Motor neuron (in vitro differentiated cells): ENCODE data around the gene KRT77. TPM values are rescaled to one million over a fixed set of nuclear protein-coding genes. Genes with fewer than 3 reads are reported as not detected.

Source experiments
- ATAC-seq, 8 experiments: fragments of 200-7000 bp; cut with Tn5 transposase; replicated peaks in 6 of 8; 2 replicates each; pipeline ENCODE4 v1.8.0; 2021; ENCODE audit warnings: mild to moderate bottlenecking in 8 of 8, moderate library complexity in 8 of 8
- H3K27ac ChIP-seq, 2 donors: fragments of 250-450 bp; sonication (Bioruptor Pico); 2 replicates each; pipeline ENCODE4 v1.9.0; 2021; ENCODE audit warnings: antibody characterized with exemption in 2 of 2, mild to moderate bottlenecking in 2 of 2, moderate library complexity in 1 of 2
- H3K4me1 ChIP-seq, 2 donors: fragments of 250-450 bp; sonication (Bioruptor Pico); replicated peaks in 1 of 2; 2 replicates each; pipeline ENCODE4 v1.6.1; 2021; ENCODE audit warnings: antibody characterized with exemption in 2 of 2, mild to moderate bottlenecking in 2 of 2, moderate library complexity in 1 of 2
- H3K4me3 ChIP-seq, 5 donors: fragments of 250-450 bp; sonication (Bioruptor Pico); 2 replicates each; pipeline ENCODE4 v1.9.0; 2021; ENCODE audit warnings: antibody characterized with exemption in 5 of 5, mild to moderate bottlenecking in 5 of 5, moderate library complexity in 4 of 5
- WGBS, 10 experiments: fragments of 450-650 bp; shearing (Covaris generic); methylation state at CpG; one replicate each; pipeline ENCODE4 v1.0.0; 2022; 5-methylcytosine and 5-hydroxymethylcytosine counted together
- in situ Hi-C, 9 experiments: fragments of 400-800 bp; cut with MboI; loops; one replicate each; pipeline ENCODE4 v1.15.0; 2021; ENCODE audit warnings: low sequenced_read_pairs in 9 of 9, low pct_unique_long_range_greater_than_20kb in 2 of 9; ENCODE audit not compliant: unreplicated experiment in 9 of 9
- total RNA-seq, 8 experiments: library from RNA; unstranded; fragments of 300-600 nt; gene quantifications; 2 replicates each; pipeline versions ENCODE4 v1.2.3 to v1.2.4, GENCODE V29; 2022

The KRT77 gene
- total RNA-seq, 8 experiments from 2014 or later: 0.09 to 0.38 (median 0.21) TPM; not detected in 4

DNA sequence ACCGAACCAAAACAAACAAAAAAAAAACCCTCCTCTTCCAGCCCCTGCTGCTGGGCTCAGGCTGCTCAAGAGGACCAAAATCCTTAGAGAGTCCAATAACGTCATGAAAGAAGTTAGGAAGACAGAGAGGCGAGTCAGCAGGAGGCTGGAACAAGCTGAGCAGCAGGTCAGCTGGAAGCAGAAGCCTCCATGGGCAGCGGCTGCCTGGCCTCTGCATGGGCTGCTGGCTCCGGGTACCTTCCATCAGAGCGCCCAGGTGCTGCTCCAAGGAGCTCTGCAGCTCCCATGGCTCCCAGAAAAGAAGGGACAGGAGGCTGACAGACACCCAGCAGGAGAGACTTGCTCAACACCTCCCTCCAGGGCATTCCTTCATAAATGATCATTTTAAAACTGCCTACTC is 48.1 kb downstream of the KRT77 start:
- Histone ChIP-seq H3K4me3 (no peak overlapping the region), H3K4me1 (no peaks in the 10 kb centered on the region), H3K27ac (no peak overlapping the region)
- 0 to 80% (median 43%) methylated on average over 1 to 5 of the region's 6 CpGs; no CpG with 5 or more reads in 3 of the 10 experiments for WGBS, 10 experiments
- in situ Hi-C loops: loop anchor here in 1 of 9 experiments (25.0 kb wide), 1 partner anchor 207 kb away; no protein-coding TSS in a partner anchor
- ATAC-seq: peak in 1 of 8 experiments; percentile 22

DNA sequence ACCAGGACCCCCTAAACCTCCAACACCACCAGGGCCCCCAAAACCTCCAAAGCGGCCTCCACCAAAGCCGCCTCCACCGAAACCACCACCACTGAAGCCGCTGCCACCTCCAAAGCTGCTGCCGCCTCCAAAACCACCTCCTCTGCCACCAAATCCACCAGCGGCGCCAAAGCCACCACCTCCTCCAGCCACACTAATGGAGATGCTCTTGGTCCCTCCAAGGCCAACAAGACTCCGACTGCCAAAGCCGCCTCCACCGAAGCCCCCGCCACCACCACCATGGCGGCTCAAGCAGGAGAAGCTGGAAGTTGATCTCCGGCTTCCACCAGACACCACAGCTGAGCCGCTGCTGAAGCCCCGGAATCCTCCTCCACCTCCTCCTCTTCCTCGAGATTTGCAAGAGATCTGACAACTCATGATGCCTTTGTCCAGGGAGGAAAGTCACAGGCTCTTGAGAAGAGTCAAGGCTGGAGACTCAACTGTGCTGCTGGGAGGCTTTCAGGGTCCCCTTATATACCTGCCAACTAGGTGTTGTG is 51.5 kb downstream of the KRT77 start, which contains the start of gene KRT2:
TSS of gene KRT2 (minus strand) at position 486 of the 536 bp plus-strand sequence. CDS start at position 417, 69 bp downstream.
- WGBS, 10 experiments: 73 to 100% (median 88%) methylated on average over 1 to 12 of the region's 16 CpGs; no CpG with 5 or more reads in 6 of the 10 experiments
- no peak for ATAC-seq
- Histone ChIP-seq H3K4me3 (no peak within 1 kb of the TSS), H3K27ac (no peak within 1 kb of the TSS), H3K4me1 (no peaks in the 10 kb centered on the region)
- in situ Hi-C loops: loop anchor here in 1 of 9 experiments (25.0 kb wide), 1 partner anchor 211 kb away; no protein-coding TSS in a partner anchor

DNA sequence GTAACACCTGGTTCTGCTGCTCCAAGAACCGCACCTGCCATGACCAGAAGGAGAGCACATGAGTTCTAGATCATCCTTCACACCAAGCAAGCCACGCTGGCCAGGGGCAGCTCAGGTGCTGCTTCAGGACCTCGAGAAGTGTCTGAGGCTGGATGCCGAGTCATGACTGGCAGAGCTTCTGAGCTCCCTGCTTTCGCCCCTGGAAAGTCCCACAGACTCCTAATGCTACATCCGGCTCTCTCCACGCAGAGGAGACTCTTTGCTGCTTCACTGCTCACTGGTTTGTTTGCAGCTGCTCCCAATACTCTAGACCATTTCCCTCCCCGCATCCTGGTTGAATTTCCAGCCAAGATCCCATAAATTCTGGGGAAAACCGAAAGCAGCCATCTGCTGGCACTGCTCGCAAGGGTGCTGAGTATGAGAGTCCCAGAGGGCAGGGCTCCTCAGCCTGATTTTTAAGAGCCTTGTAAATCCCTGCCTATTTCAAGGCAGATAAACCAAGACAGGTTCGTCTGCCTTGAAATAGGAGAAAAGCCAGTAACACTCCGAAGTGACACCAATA is 52.7 kb downstream of the KRT77 start:
- H3K4me3 ChIP-seq: no peak overlapping the region
- H3K27ac ChIP-seq: no peak overlapping the region
- in situ Hi-C loops: loop anchor here in 1 of 9 experiments (25.0 kb wide), 1 partner anchor 212 kb away; no protein-coding TSS in a partner anchor
- no peaks in the 10 kb centered on the region for H3K4me1 ChIP-seq
- ATAC-seq: peak in 2 of 8 experiments; percentile 46 to 56
- WGBS, 10 experiments: 0 to 84% (median 67%) methylated on average over 1 to 7 of the region's 12 CpGs; no CpG with 5 or more reads in 2 of the 10 experiments

DNA sequence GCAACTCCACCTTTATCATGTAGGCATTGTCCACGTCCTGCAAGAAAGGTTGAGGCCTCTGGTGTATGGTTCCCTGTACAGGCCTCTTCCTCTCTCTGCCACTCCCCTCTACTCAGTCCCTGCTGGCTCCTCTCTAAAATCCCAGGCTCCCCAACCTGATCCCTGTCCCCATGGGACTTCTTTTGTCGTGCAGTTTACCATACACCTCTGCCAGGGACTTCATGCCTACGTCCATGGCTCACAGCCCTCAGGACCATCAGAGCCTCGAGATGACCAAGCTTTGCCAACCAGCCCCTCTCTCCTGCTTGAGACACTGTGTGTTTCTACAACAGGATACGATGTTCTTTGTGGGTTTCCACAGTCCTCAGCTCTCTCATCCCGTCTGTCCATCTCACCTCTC is 54.3 kb downstream of the KRT77 start:
- no peak overlapping the region for H3K27ac ChIP-seq
- ATAC-seq: no peak
- WGBS, 10 experiments: 7 to 75% (median 37%) methylated on average over 1 to 4 of the region's 6 CpGs; no CpG with 5 or more reads in 2 of the 10 experiments
- no peaks in the 10 kb centered on the region for H3K4me1 ChIP-seq
- in situ Hi-C loops: no loop called here
- H3K4me3 ChIP-seq: no peak overlapping the region

DNA sequence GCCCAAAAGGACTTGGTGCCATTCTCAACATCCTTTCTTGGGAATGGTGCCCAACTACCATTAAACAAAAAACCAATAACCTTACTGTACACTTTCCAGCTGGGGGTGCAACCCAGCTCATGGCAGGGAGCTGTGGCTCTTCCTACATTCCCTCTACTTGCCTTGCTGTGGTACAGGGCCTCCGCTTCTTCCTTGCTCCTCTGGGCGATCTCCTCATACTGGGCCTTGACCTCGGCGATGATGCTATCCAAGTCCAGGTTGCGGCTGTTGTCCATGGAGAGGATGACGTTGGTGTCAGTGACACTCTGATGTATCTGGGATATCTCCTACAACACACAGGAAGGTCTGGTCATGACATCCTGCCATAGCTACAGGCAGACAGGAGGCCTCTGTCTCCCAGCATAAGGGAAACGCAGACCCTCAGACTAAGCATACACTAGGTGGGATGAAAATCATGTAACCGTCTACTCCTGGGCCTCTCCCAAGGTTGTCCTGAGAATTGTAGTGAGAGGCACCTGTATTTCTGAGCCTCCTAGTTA is 55.2 kb downstream of the KRT77 start:
- WGBS, 10 experiments: 82 to 97% (median 87%) methylated on average over 4 to 8 of the region's 8 CpGs; no CpG with 5 or more reads in 5 of the 10 experiments
- in situ Hi-C loops: no loop called here

DNA sequence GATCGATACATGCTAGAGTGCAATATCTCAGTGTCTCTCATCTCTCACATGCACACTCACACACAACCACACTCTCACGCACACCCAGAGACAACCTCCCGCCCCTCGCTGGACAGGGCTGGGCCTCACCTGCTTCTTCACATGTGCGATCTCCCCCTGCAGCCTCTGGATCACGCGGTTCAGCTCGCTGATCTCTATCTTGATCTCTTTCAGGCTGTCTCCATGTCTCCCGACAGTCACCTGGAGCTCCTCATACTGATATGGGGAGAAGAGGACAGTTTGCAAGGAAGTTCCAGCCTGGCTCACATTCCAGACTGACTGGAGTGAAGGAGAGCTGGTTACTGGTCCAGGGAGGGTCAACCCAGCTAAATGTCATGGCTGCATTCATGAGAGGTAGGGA is 55.7 kb downstream of the KRT77 start:
- Histone ChIP-seq H3K4me1 (no peaks in the 10 kb centered on the region), H3K4me3 (no peak overlapping the region), H3K27ac (no peak overlapping the region)
- WGBS, 10 experiments: 73 to 100% (median 82%) methylated on average over 1 to 9 of the region's 9 CpGs; no CpG with 5 or more reads in 1 of the 10 experiments
- no peak for ATAC-seq
- in situ Hi-C loops: no loop called here

More for the DNA sequence above, 55.2 kb downstream of the KRT77 start:
- Histone ChIP-seq H3K4me3 (no peak overlapping the region), H3K4me1 (no peaks in the 10 kb centered on the region), H3K27ac (no peak overlapping the region)
- ATAC-seq: no peak

DNA sequence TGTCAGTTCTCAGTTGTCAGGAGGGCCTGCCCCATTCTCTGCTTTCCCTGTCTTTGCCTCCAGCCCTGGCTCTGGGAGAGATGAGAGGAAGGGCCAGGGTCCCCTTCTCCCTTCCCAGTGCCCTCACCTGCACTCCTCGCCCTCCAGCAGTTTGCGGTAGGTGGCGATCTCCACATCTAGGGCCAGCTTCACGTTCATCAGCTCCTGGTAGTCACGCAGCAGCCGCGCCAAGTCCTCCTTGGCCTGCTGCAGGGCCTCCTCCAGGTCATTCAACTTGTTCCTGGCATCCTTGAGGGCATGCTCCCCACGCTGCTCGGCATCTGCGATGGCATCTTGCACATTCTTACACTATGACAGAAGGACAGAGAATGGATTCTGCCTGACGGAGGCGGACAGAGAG is 56.7 kb downstream of the KRT77 start:
- no peak for ATAC-seq
- H3K27ac ChIP-seq: no peak overlapping the region
- 60 to 65% methylated on average over 1 to 4 of the region's 12 CpGs; no CpG with 5 or more reads in 8 of the 10 experiments for WGBS, 10 experiments
- no peaks in the 10 kb centered on the region for H3K4me1 ChIP-seq
- in situ Hi-C loops: no loop called here
- no peak overlapping the region for H3K4me3 ChIP-seq

DNA sequence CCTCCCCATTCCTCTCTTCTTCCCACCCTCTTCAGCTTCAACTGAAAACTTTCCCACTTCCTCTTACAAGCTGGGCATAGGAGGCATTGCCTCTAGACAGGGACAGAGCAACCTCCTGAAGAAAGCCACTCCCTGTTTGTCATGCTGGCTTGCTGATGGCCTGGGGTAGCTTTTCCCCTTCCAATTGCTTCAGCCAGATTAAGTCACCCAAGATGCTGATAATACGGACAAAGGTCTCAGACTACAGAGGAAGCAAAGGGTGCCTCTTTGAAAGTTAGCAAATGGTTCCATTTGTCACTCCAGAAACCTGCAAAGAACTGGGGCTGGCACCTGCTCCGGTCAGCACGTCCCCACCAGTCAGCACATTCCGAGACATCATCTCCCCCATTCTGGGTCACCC is 57.3 kb downstream of the KRT77 start:
- no peak overlapping the region for H3K4me3 ChIP-seq
- H3K4me1 ChIP-seq: no peaks in the 10 kb centered on the region
- H3K27ac ChIP-seq: no peak overlapping the region
- ATAC-seq: peak in 2 of 8 experiments; percentile 23 to 30
- in situ Hi-C loops: no loop called here
- WGBS, 10 experiments: 50 to 80% (median 74%) methylated on average over 1 to 3 of the region's 4 CpGs; no CpG with 5 or more reads in 5 of the 10 experiments

DNA sequence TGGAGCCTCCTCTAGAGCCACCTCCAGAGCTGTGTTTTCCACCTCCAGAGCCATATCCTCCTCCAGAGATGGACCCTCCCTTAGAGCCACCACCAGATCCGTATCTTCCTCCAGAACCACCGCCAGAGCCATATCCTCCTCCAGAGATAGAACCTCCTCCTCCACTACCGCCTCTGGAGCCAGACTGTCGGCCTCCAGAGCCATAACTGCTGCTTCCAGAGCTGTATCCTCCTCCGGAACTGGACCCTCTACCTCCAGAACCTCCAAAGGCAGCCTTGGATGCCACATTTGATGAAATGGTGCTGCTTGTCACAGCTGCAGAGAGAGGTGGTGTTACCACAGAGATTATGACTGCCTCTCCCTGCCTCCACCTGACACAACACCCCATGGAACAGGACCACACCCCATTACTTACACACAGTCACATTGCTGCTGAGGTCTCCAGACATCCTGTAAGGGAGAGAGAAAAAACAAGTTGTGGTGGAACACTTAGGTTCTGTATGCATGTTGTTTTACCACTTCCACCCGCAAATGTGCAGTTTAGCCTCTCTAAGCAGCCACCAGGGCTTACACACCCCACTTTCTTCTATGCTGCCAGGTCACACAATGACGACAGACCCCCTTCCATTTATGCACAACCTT is 58.1 kb downstream of the KRT77 start:
- ATAC-seq: peak in 2 of 8 experiments; percentile 55 to 74
- in situ Hi-C loops: no loop called here
- no peaks in the 10 kb centered on the region for H3K4me1 ChIP-seq
- no peak overlapping the region for H3K27ac ChIP-seq
- 0 to 83% (median 50%) methylated on average over 1 to 7 of the region's 7 CpGs; no CpG with 5 or more reads in 2 of the 10 experiments for WGBS, 10 experiments
- no peak overlapping the region for H3K4me3 ChIP-seq

DNA sequence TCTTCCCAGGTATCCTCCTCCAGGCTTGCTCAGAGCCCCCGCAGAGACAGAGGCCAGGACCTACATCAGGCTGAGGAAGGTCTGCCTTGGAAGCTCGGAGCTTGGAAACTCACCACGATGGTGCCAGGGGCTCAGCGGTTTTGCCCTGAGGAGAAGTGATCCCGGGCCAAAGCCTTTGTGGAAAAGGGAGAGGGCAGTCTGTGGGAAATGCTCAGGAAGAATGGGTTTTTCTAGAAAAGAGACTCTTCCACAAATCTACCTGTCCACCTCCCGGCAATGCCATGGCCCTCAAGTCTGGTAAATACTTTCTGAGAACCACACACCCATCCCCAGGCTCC is 59.3 kb downstream of the KRT77 start:
- ATAC-seq: no peak
- H3K4me3 ChIP-seq: no peak overlapping the region
- H3K27ac ChIP-seq: no peak overlapping the region
- H3K4me1 ChIP-seq: no peaks in the 10 kb centered on the region
- 20 to 100% (median 60%) methylated on average over 1 to 4 of the region's 6 CpGs; no CpG with 5 or more reads in 4 of the 10 experiments for WGBS, 10 experiments
- in situ Hi-C loops: no loop called here

DNA sequence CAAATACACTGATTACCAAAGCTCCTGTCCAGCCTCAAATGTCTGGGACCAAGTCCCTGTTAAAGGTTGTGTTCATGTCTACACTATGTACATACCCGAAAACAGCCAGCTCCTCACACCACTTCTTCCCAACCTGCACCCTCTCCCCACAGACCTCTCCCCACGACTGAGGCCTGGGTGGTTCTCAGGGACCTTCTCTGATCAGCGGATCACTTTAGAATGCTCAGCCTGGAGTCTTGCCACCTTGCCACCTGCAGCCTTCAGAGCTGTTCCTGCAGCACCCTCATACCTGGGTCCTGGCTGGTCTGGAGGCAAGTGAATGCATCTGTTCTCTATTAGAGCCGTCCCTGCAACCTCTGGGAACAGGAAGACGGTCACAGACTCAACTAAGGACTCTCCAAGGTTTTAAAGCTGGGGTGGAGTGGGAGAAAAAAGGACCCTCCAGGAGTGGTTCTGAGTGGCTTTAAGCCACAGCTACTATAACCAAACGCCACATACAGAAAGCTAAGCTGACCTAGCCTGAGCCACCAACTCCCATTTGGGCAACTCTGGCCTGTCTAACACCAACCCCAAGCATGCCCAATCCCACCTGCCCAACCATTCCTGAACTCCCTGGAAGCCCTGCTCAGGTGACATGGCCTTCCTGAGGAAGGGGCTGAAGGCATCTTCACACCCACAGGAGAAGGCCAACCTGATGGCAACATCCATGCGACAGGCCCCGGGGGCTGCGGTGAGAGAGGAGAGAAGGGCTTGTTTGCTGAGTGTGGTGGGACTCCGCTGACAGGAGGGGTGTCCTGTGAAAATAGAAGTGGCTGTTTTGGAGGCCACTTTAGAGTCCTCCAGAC is 59.9 kb downstream of the KRT77 start:
- Histone ChIP-seq H3K27ac (no peak overlapping the region), H3K4me1 (no peaks in the 10 kb centered on the region), H3K4me3 (no peak overlapping the region)
- 20 to 65% (median 45%) methylated on average over 1 to 7 of the region's 10 CpGs; no CpG with 5 or more reads in 2 of the 10 experiments for WGBS, 10 experiments
- in situ Hi-C loops: no loop called here
- ATAC-seq: no peak

DNA sequence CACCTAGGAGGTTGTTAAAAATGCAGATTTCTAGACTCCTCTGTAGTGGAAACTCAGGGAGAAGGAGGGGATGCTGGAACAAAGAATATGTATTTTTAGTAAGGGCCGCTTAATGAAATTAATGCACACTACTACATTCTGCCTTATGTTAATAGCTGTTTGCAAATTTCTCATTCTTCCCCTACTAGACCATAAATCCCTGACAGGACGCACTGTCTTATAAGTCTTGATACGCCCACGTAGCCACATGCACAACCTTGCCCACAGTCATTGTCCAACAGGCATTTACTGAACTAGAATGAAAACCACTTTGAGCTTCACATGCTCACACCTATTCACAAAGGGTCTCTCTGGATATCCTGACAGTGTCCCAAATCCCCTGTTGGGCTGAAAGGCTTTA is 61.9 kb downstream of the KRT77 start:
- Histone ChIP-seq H3K27ac (no peak overlapping the region), H3K4me1 (no peaks in the 10 kb centered on the region), H3K4me3 (no peak overlapping the region)
- in situ Hi-C loops: no loop called here
- 0 to 80% (median 50%) methylated on average over 1 to 4 of the region's 4 CpGs; no CpG with 5 or more reads in 3 of the 10 experiments for WGBS, 10 experiments
- ATAC-seq: peak in 2 of 8 experiments; percentile 66 to 73
